ENCODE data around the gene ADD1. TPM values are rescaled to one million over a fixed set of nuclear protein-coding genes. Genes with fewer than 3 reads are reported as not detected.
"Not testable (repeated sequence)": the region's sequence is repeated elsewhere in the genome, so short reads cannot be mapped to it uniquely, and the experiment has no call there.

Gene ADD1
- total RNA-seq, 2 experiments from 2014 or later, result 252 to 255 TPM

- no peaks in the 10 kb centered on the region for H3K9me3 Mint-ChIP-seq (ENCODE audit: insufficient read depth)
- peak overlapping the region; percentile 91 for H3K27ac Mint-ChIP-seq
- H3K27me3 Mint-ChIP-seq (ENCODE audit: low read depth), result no peaks in the 10 kb centered on the region
- DNase-seq (no peak), ATAC-seq (no peak)
- POLR2A ChIA-PET, result no interaction called here
- CTCF ChIA-PET, result interaction anchor here (1.3 kb wide), 1 partner anchor 10 kb away, joined by 4 read pairs; no protein-coding TSS in a partner anchor
- peaks cover 55% of the 10 kb centered on the region for H3K36me3 Mint-ChIP-seq (ENCODE audit: low read depth)
- H3K4me1 Mint-ChIP-seq (ENCODE audit: low read depth), result peaks cover 47% of the 10 kb centered on the region
- peak overlapping the region; percentile 81 for H3K4me3 Mint-ChIP-seq
Measured at GRCh38 chr4:2932951-2933565, 89.4 kb downstream of the ADD1 start.

- peaks cover 51% of the 10 kb centered on the region for H3K36me3 Mint-ChIP-seq (ENCODE audit: low read depth)
- H3K4me1 Mint-ChIP-seq (ENCODE audit: low read depth), result peaks cover 47% of the 10 kb centered on the region
- H3K9me3 Mint-ChIP-seq (ENCODE audit: insufficient read depth), result no peaks in the 10 kb centered on the region
- CTCF ChIA-PET, result interaction anchor here (1.3 kb wide), 1 partner anchor 11 kb away, joined by 4 read pairs; no protein-coding TSS in a partner anchor
- no peak for ATAC-seq
- POLR2A ChIA-PET, result no interaction called here
- DNase-seq, result no peak
- H3K27me3 Mint-ChIP-seq (ENCODE audit: low read depth), result no peaks in the 10 kb centered on the region
- H3K4me3 Mint-ChIP-seq, result peak overlapping the region; percentile 81
- peak overlapping the region; percentile 91 for H3K27ac Mint-ChIP-seq
Measured at GRCh38 chr4:2933566-2934076, 90.0 kb downstream of the ADD1 start.

- Mint-ChIP-seq H3K9me3 (ENCODE audit: insufficient read depth) (no peaks in the 10 kb centered on the region), H3K27me3 (ENCODE audit: low read depth) (no peaks in the 10 kb centered on the region), H3K4me1 (ENCODE audit: low read depth) (peaks cover 53% of the 10 kb centered on the region), H3K27ac (peak overlapping the region; percentile 75), H3K36me3 (ENCODE audit: low read depth) (peaks cover 50% of the 10 kb centered on the region), H3K4me3 (peak overlapping the region; percentile 84)
- CTCF ChIA-PET, result interaction anchor here (1.6 to 4.3 kb wide), 4 partner anchors 11 to 22 kb away, joined by 5 to 44 read pairs (median 12); no protein-coding TSS in a partner anchor
- POLR2A ChIA-PET, result interaction anchor here (1.0 to 2.0 kb wide), 4 partner anchors 20 to 465 kb away, joined by 3 to 18 read pairs (median 4); partner anchors contain the start of genes GRK4, NOP14 and RNF4
- ATAC-seq (peak; percentile 7), DNase-seq (peak; percentile 52)
Measured at GRCh38 chr4:2934077-2934812, 90.6 kb downstream of the ADD1 start.

- CTCF ChIA-PET, result interaction anchor here (0.7 to 4.3 kb wide), 15 partner anchors 9 to 210 kb away, joined by 3 to 44 read pairs (median 4); no protein-coding TSS in a partner anchor
Measured at GRCh38 chr4:2934813-2935761, 91.4 kb downstream of the ADD1 start.

GRCh38 chr4:2935762-2936743 lies 92.4 kb downstream of the ADD1 start:
- Mint-ChIP-seq H3K9me3 (ENCODE audit: insufficient read depth) (no peaks in the 10 kb centered on the region), H3K27me3 (ENCODE audit: low read depth) (no peaks in the 10 kb centered on the region), H3K4me1 (ENCODE audit: low read depth) (peaks cover 64% of the 10 kb centered on the region), H3K27ac (peak overlapping the region; percentile 89), H3K4me3 (peak overlapping the region; percentile 84), H3K36me3 (ENCODE audit: low read depth) (peaks cover 58% of the 10 kb centered on the region)
- ATAC-seq, result no peak
- ChIA-PET CTCF (interaction anchor here (0.7 to 4.3 kb wide), 15 partner anchors 8 to 211 kb away, joined by 3 to 44 read pairs (median 4); no protein-coding TSS in a partner anchor), POLR2A (interaction anchor here (0.6 to 2.0 kb wide), 15 partner anchors 9 to 180 kb away, joined by 3 to 18 read pairs (median 3); partner anchors contain the start of genes GRK4 and NOP14)
- DNase-seq, result peak; percentile 46

More at GRCh38 chr4:2934813-2935761, 91.4 kb downstream of the ADD1 start:
- Mint-ChIP-seq H3K9me3 (ENCODE audit: insufficient read depth) (no peaks in the 10 kb centered on the region), H3K4me1 (ENCODE audit: low read depth) (peaks cover 55% of the 10 kb centered on the region), H3K27ac (peak overlapping the region; percentile 89), H3K4me3 (peak overlapping the region; percentile 84), H3K36me3 (ENCODE audit: low read depth) (peaks cover 51% of the 10 kb centered on the region), H3K27me3 (ENCODE audit: low read depth) (no peaks in the 10 kb centered on the region)
- peak; percentile 97 for DNase-seq
- POLR2A ChIA-PET, result interaction anchor here (0.6 to 2.0 kb wide), 16 partner anchors 10 to 466 kb away, joined by 3 to 18 read pairs (median 3); partner anchors contain the start of genes GRK4, NOP14 and RNF4
- peak; percentile 75 for ATAC-seq

GRCh38 chr4:2936773-2937145 lies 93.1 kb downstream of the ADD1 start:
- ChIA-PET POLR2A (interaction anchor here (0.7 to 2.0 kb wide), 5 partner anchors 9 to 151 kb away, joined by 3 to 18 read pairs (median 5); partner anchors contain the start of genes GRK4 and NOP14), CTCF (interaction anchor here (1.8 to 4.3 kb wide), 5 partner anchors 13 to 173 kb away, joined by 4 to 44 read pairs (median 9); no protein-coding TSS in a partner anchor)
- H3K36me3 Mint-ChIP-seq (ENCODE audit: low read depth), result peaks cover 59% of the 10 kb centered on the region

GRCh38 chr4:2937146-2937857 lies 93.7 kb downstream of the ADD1 start:
- peaks cover 64% of the 10 kb centered on the region for H3K4me1 Mint-ChIP-seq (ENCODE audit: low read depth)
- peak overlapping the region; percentile 84 for H3K4me3 Mint-ChIP-seq
- peak overlapping the region; percentile 89 for H3K27ac Mint-ChIP-seq
- no peaks in the 10 kb centered on the region for H3K27me3 Mint-ChIP-seq (ENCODE audit: low read depth)
- no peak for ATAC-seq
- ChIA-PET POLR2A (interaction anchor here (0.7 kb wide), 1 partner anchor 8 kb away, joined by 3 read pairs; no protein-coding TSS in a partner anchor), CTCF (interaction anchor here (2.7 to 4.3 kb wide), 2 partner anchors 12 to 16 kb away, joined by 16 to 44 read pairs; no protein-coding TSS in a partner anchor)
- H3K9me3 Mint-ChIP-seq (ENCODE audit: insufficient read depth), result no peaks in the 10 kb centered on the region
- peaks cover 60% of the 10 kb centered on the region for H3K36me3 Mint-ChIP-seq (ENCODE audit: low read depth)
- DNase-seq, result no peak

More at GRCh38 chr4:2936773-2937145, 93.1 kb downstream of the ADD1 start:
- H3K4me1 Mint-ChIP-seq (ENCODE audit: low read depth), result peaks cover 64% of the 10 kb centered on the region
- no peaks in the 10 kb centered on the region for H3K9me3 Mint-ChIP-seq (ENCODE audit: insufficient read depth)
- H3K4me3 Mint-ChIP-seq, result peak overlapping the region; percentile 84
- DNase-seq, result no peak
- no peak for ATAC-seq
- H3K27ac Mint-ChIP-seq, result peak overlapping the region; percentile 89
- no peaks in the 10 kb centered on the region for H3K27me3 Mint-ChIP-seq (ENCODE audit: low read depth)

GRCh38 chr4:2937986-2938385 lies 94.3 kb downstream of the ADD1 start:
- DNase-seq (no peak), ATAC-seq (no peak)
- ChIA-PET POLR2A (no interaction called here), CTCF (interaction anchor here (4.3 kb wide), 1 partner anchor 16 kb away, joined by 44 read pairs; no protein-coding TSS in a partner anchor)
- H3K27ac Mint-ChIP-seq, result no peak overlapping the region
- peaks cover 64% of the 10 kb centered on the region for H3K4me1 Mint-ChIP-seq (ENCODE audit: low read depth)
- no peaks in the 10 kb centered on the region for H3K27me3 Mint-ChIP-seq (ENCODE audit: low read depth)
- H3K4me3 Mint-ChIP-seq, result no peak overlapping the region
- peaks cover 63% of the 10 kb centered on the region for H3K36me3 Mint-ChIP-seq (ENCODE audit: low read depth)
- no peaks in the 10 kb centered on the region for H3K9me3 Mint-ChIP-seq (ENCODE audit: insufficient read depth)

GRCh38 chr4:2938411-2938810 lies 94.8 kb downstream of the ADD1 start:
- CTCF ChIA-PET, result interaction anchor here (4.3 kb wide), 1 partner anchor 15 kb away, joined by 44 read pairs; no protein-coding TSS in a partner anchor
- H3K27me3 Mint-ChIP-seq (ENCODE audit: low read depth); H3K9me3 Mint-ChIP-seq (ENCODE audit: insufficient read depth); DNase-seq; H3K27ac Mint-ChIP-seq; POLR2A ChIA-PET; H3K4me3 Mint-ChIP-seq; ATAC-seq: not testable (repeated sequence)
- peaks cover 62% of the 10 kb centered on the region for H3K36me3 Mint-ChIP-seq (ENCODE audit: low read depth)
- H3K4me1 Mint-ChIP-seq (ENCODE audit: low read depth), result peaks cover 62% of the 10 kb centered on the region
